ENCODE measurements around the gene CPA3.

CPA3 gene

GRCh38 chr3:148839805-148840204 is 25.3 kb upstream of the CPA3 start:
- H3K4me3 ChIP-seq (ENCODE audit: low read length) = no peak overlapping the region
- H3K9ac ChIP-seq (ENCODE audit: low read depth, low read length) = no peak overlapping the region
- no peaks in the 10 kb centered on the region for H3K27me3 ChIP-seq (ENCODE audit: insufficient read depth, low read length)
- no peaks in the 10 kb centered on the region for H3K4me1 ChIP-seq (ENCODE audit: insufficient read depth, low read length)
- no peaks in the 10 kb centered on the region for H3K9me3 ChIP-seq (ENCODE audit: insufficient read depth, low read depth, low read length)
- H3K36me3 ChIP-seq (ENCODE audit: insufficient read depth, low read depth, low read length) = no peaks in the 10 kb centered on the region
- no peak overlapping the region for H3K27ac ChIP-seq (ENCODE audit: low read length)

GRCh38 chr3:148840451-148840850 is 24.6 kb upstream of the CPA3 start:
- Histone ChIP-seq H3K27me3 (ENCODE audit: insufficient read depth, low read length) (no peaks in the 10 kb centered on the region), H3K9ac (ENCODE audit: low read depth, low read length) (no peak overlapping the region), H3K4me1 (ENCODE audit: insufficient read depth, low read length) (no peaks in the 10 kb centered on the region), H3K4me3 (ENCODE audit: low read length) (no peak overlapping the region), H3K36me3 (ENCODE audit: insufficient read depth, low read depth, low read length) (no peaks in the 10 kb centered on the region), H3K27ac (ENCODE audit: low read length) (no peak overlapping the region), H3K9me3 (ENCODE audit: insufficient read depth, low read depth, low read length) (no peaks in the 10 kb centered on the region)

GRCh38 chr3:148845756-148846395 is 19.2 kb upstream of the CPA3 start:
- no peak overlapping the region for H3K9ac ChIP-seq (ENCODE audit: low read depth, low read length)
- H3K27me3 ChIP-seq (ENCODE audit: insufficient read depth, low read length) = no peaks in the 10 kb centered on the region
- H3K27ac ChIP-seq (ENCODE audit: low read length) = no peak overlapping the region
- no peaks in the 10 kb centered on the region for H3K4me1 ChIP-seq (ENCODE audit: insufficient read depth, low read length)
- H3K9me3 ChIP-seq (ENCODE audit: insufficient read depth, low read depth, low read length) = no peaks in the 10 kb centered on the region
- H3K4me3 ChIP-seq (ENCODE audit: low read length) = no peak overlapping the region
- H3K36me3 ChIP-seq (ENCODE audit: insufficient read depth, low read depth, low read length) = no peaks in the 10 kb centered on the region

- Histone ChIP-seq H3K27ac (ENCODE audit: low read length) (no peak overlapping the region), H3K9ac (ENCODE audit: low read depth, low read length) (no peak overlapping the region), H3K27me3 (ENCODE audit: insufficient read depth, low read length) (no peaks in the 10 kb centered on the region), H3K9me3 (ENCODE audit: insufficient read depth, low read depth, low read length) (no peaks in the 10 kb centered on the region), H3K4me1 (ENCODE audit: insufficient read depth, low read length) (no peaks in the 10 kb centered on the region), H3K4me3 (ENCODE audit: low read length) (no peak overlapping the region), H3K36me3 (ENCODE audit: insufficient read depth, low read depth, low read length) (no peaks in the 10 kb centered on the region)
Measured at GRCh38 chr3:148847351-148847750, 17.7 kb upstream of the CPA3 start.

- Histone ChIP-seq H3K4me3 (ENCODE audit: low read length) (no peak overlapping the region), H3K36me3 (ENCODE audit: insufficient read depth, low read depth, low read length) (no peaks in the 10 kb centered on the region), H3K9me3 (ENCODE audit: insufficient read depth, low read depth, low read length) (no peaks in the 10 kb centered on the region), H3K27ac (ENCODE audit: low read length) (no peak overlapping the region), H3K9ac (ENCODE audit: low read depth, low read length) (no peak overlapping the region), H3K27me3 (ENCODE audit: insufficient read depth, low read length) (no peaks in the 10 kb centered on the region), H3K4me1 (ENCODE audit: insufficient read depth, low read length) (no peaks in the 10 kb centered on the region)
Measured at GRCh38 chr3:148848410-148848809, 16.7 kb upstream of the CPA3 start.

- H3K27ac ChIP-seq (ENCODE audit: low read length) = no peak overlapping the region
- H3K9me3 ChIP-seq (ENCODE audit: insufficient read depth, low read depth, low read length) = no peaks in the 10 kb centered on the region
- H3K9ac ChIP-seq (ENCODE audit: low read depth, low read length) = no peak overlapping the region
- H3K36me3 ChIP-seq (ENCODE audit: insufficient read depth, low read depth, low read length) = no peaks in the 10 kb centered on the region
- no peaks in the 10 kb centered on the region for H3K4me1 ChIP-seq (ENCODE audit: insufficient read depth, low read length)
- H3K4me3 ChIP-seq (ENCODE audit: low read length) = no peak overlapping the region
- H3K27me3 ChIP-seq (ENCODE audit: insufficient read depth, low read length) = no peaks in the 10 kb centered on the region
Measured at GRCh38 chr3:148852271-148852992, 12.7 kb upstream of the CPA3 start.

- Histone ChIP-seq H3K27me3 (ENCODE audit: insufficient read depth, low read length) (no peaks in the 10 kb centered on the region), H3K36me3 (ENCODE audit: insufficient read depth, low read depth, low read length) (no peaks in the 10 kb centered on the region), H3K9ac (ENCODE audit: low read depth, low read length) (no peak overlapping the region), H3K4me1 (ENCODE audit: insufficient read depth, low read length) (no peaks in the 10 kb centered on the region), H3K27ac (ENCODE audit: low read length) (no peak overlapping the region), H3K4me3 (ENCODE audit: low read length) (no peak overlapping the region), H3K9me3 (ENCODE audit: insufficient read depth, low read depth, low read length) (no peaks in the 10 kb centered on the region)
Measured at GRCh38 chr3:148853076-148853475, 12.0 kb upstream of the CPA3 start.

- Histone ChIP-seq H3K36me3 (ENCODE audit: insufficient read depth, low read depth, low read length) (no peaks in the 10 kb centered on the region), H3K9me3 (ENCODE audit: insufficient read depth, low read depth, low read length) (no peaks in the 10 kb centered on the region), H3K9ac (ENCODE audit: low read depth, low read length) (no peak overlapping the region), H3K4me1 (ENCODE audit: insufficient read depth, low read length) (no peaks in the 10 kb centered on the region), H3K4me3 (ENCODE audit: low read length) (no peak overlapping the region), H3K27me3 (ENCODE audit: insufficient read depth, low read length) (no peaks in the 10 kb centered on the region), H3K27ac (ENCODE audit: low read length) (no peak overlapping the region)
Measured at GRCh38 chr3:148854061-148854460, 11.0 kb upstream of the CPA3 start.

- Histone ChIP-seq H3K4me3 (ENCODE audit: low read length) (no peak overlapping the region), H3K27ac (ENCODE audit: low read length) (no peak overlapping the region), H3K4me1 (ENCODE audit: insufficient read depth, low read length) (no peaks in the 10 kb centered on the region), H3K27me3 (ENCODE audit: insufficient read depth, low read length) (no peaks in the 10 kb centered on the region), H3K9ac (ENCODE audit: low read depth, low read length) (no peak overlapping the region), H3K36me3 (ENCODE audit: insufficient read depth, low read depth, low read length) (no peaks in the 10 kb centered on the region), H3K9me3 (ENCODE audit: insufficient read depth, low read depth, low read length) (no peaks in the 10 kb centered on the region)
Measured at GRCh38 chr3:148856384-148856783, 8.7 kb upstream of the CPA3 start.

- Histone ChIP-seq H3K27me3 (ENCODE audit: insufficient read depth, low read length) (no peaks in the 10 kb centered on the region), H3K27ac (ENCODE audit: low read length) (no peak overlapping the region), H3K9ac (ENCODE audit: low read depth, low read length) (no peak overlapping the region), H3K9me3 (ENCODE audit: insufficient read depth, low read depth, low read length) (no peaks in the 10 kb centered on the region), H3K4me3 (ENCODE audit: low read length) (no peak overlapping the region), H3K4me1 (ENCODE audit: insufficient read depth, low read length) (no peaks in the 10 kb centered on the region), H3K36me3 (ENCODE audit: insufficient read depth, low read depth, low read length) (no peaks in the 10 kb centered on the region)
Measured at GRCh38 chr3:148857316-148857715, 7.8 kb upstream of the CPA3 start.

GRCh38 chr3:148861277-148861869 is 3.7 kb upstream of the CPA3 start:
- Histone ChIP-seq H3K9me3 (ENCODE audit: insufficient read depth, low read depth, low read length) (no peaks in the 10 kb centered on the region), H3K27ac (ENCODE audit: low read length) (no peak overlapping the region), H3K27me3 (ENCODE audit: insufficient read depth, low read length) (no peaks in the 10 kb centered on the region), H3K4me1 (ENCODE audit: insufficient read depth, low read length) (no peaks in the 10 kb centered on the region), H3K9ac (ENCODE audit: low read depth, low read length) (no peak overlapping the region), H3K36me3 (ENCODE audit: insufficient read depth, low read depth, low read length) (no peaks in the 10 kb centered on the region), H3K4me3 (ENCODE audit: low read length) (no peak overlapping the region)

GRCh38 chr3:148863297-148863696 is 1.8 kb upstream of the CPA3 start:
- Histone ChIP-seq H3K27me3 (ENCODE audit: insufficient read depth, low read length) (no peaks in the 10 kb centered on the region), H3K4me1 (ENCODE audit: insufficient read depth, low read length) (no peaks in the 10 kb centered on the region)

More at GRCh38 chr3:148863297-148863696, 1.8 kb upstream of the CPA3 start:
- H3K9ac ChIP-seq (ENCODE audit: low read depth, low read length) = no peak overlapping the region
- H3K27ac ChIP-seq (ENCODE audit: low read length) = no peak overlapping the region
- no peaks in the 10 kb centered on the region for H3K9me3 ChIP-seq (ENCODE audit: insufficient read depth, low read depth, low read length)
- no peak overlapping the region for H3K4me3 ChIP-seq (ENCODE audit: low read length)
- no peaks in the 10 kb centered on the region for H3K36me3 ChIP-seq (ENCODE audit: insufficient read depth, low read depth, low read length)

Measured in iPS-20b (cell line).